HEK293T (cell line): Measurements from ENCODE around the gene RAB6A.
"Not testable (repeated sequence)": the region's sequence is repeated elsewhere in the genome, so short reads cannot be mapped to it uniquely, and the experiment has no call there.

Experiments
- CTCF ChIA-PET: fragments of 350-600 bp; formaldehyde crosslinking; extraction: SDS; loops from one replicate; lab custom pipeline; 2021; ENCODE audit warnings: antibody characterized with exemption, inconsistent platforms; lab: Yijun Ruan, JAX
- POLR2A ChIA-PET: fragments of 350-600 bp; formaldehyde crosslinking; extraction: SDS; loops from one replicate; lab custom pipeline; 2020; ENCODE audit warnings: antibody characterized with exemption, inconsistent platforms; lab: Yijun Ruan, JAX
- DNase-seq: peaks from one replicate; pipeline ENCODE4 v3.0.0; 2012; ENCODE audit warnings: mixed read lengths; ENCODE audit errors: extremely low spot score
- ARNT ChIP-seq: fragments of 450-650 bp; IDR thresholded peaks from 2 replicates; pipeline ENCODE4 v1.6.1; 2017; ENCODE audit warnings: mild to moderate bottlenecking
- BHLHE40 ChIP-seq: fragments of 450-650 bp; IDR thresholded peaks from 2 replicates; pipeline ENCODE4 v1.6.1; 2016; ENCODE audit warnings: mild to moderate bottlenecking, moderate library complexity, borderline replicate concordance
- CTBP1 ChIP-seq: fragments of 450-650 bp; IDR thresholded peaks from 2 replicates; pipeline ENCODE4 v1.6.1; 2016; ENCODE audit warnings: borderline replicate concordance
- ELF4 ChIP-seq: fragments of 450-650 bp; IDR thresholded peaks from 2 replicates; pipeline ENCODE4 v1.6.1; 2017; ENCODE audit warnings: antibody characterized with exemption
- FOXA1 ChIP-seq: fragments of 450-650 bp; IDR thresholded peaks from 2 replicates; pipeline ENCODE4 v1.6.1; 2016; ENCODE audit warnings: mild to moderate bottlenecking
- FOXK2 ChIP-seq: fragments of 450-650 bp; IDR thresholded peaks from 2 replicates; pipeline ENCODE4 v1.6.1; 2016; ENCODE audit warnings: mild to moderate bottlenecking
- FOXM1 ChIP-seq: fragments of 450-650 bp; IDR thresholded peaks from 2 replicates; pipeline ENCODE4 v1.6.1; 2017; ENCODE audit warnings: mild to moderate bottlenecking, borderline replicate concordance
- HDGF ChIP-seq: fragments of 450-650 bp; IDR thresholded peaks from 2 replicates; pipeline ENCODE4 v1.6.1; 2017; ENCODE audit warnings: antibody characterized with exemption, borderline replicate concordance
- L3MBTL2 ChIP-seq: fragments of 450-650 bp; conservative IDR thresholded peaks from 2 replicates; pipeline ENCODE4 v1.6.1; 2016; ENCODE audit warnings: mild to moderate bottlenecking
- LEF1 ChIP-seq: fragments of 450-650 bp; IDR thresholded peaks from 2 replicates; pipeline ENCODE4 v1.6.1; 2017; ENCODE audit warnings: mild to moderate bottlenecking, borderline replicate concordance
- NFRKB ChIP-seq: fragments of 450-650 bp; IDR thresholded peaks from 2 replicates; pipeline ENCODE4 v1.6.1; 2016; ENCODE audit warnings: mild to moderate bottlenecking, moderate library complexity
- SP1 ChIP-seq: fragments of 450-650 bp; IDR thresholded peaks from 2 replicates; pipeline ENCODE4 v1.6.1; 2017
- SUZ12 ChIP-seq: fragments of 450-650 bp; IDR thresholded peaks from 2 replicates; pipeline ENCODE4 v1.6.1; 2016; ENCODE audit warnings: mild to moderate bottlenecking
- TARDBP ChIP-seq: fragments of 450-650 bp; IDR thresholded peaks from 2 replicates; pipeline ENCODE4 v1.6.1; 2016
- ZNF384 ChIP-seq: fragments of 450-650 bp; IDR thresholded peaks from 2 replicates; pipeline ENCODE4 v1.6.1; 2016
- TF ChIP-seq, protein P1 (sequence below): fragments of 450-650 bp; IDR thresholded peaks from 2 replicates; pipeline ENCODE4 v1.6.1; 2016

The RAB6A gene

GRCh38 chr11:73693899-73694525 is 66.9 kb downstream of the RAB6A start:
- ChIA-PET POLR2A (interaction anchor here (1.3 kb wide), 1 partner anchor 94 kb away, joined by 3 read pairs; the partner anchor contains the start of gene MRPL48), CTCF (no interaction called here)
- TF ChIP-seq TARDBP, result no peak
- TF ChIP-seq ARNT, result no peak
- TF ChIP-seq BHLHE40, result no peak
- no peak for TF ChIP-seq ELF4
- TF ChIP-seq FOXK2, result no peak
- TF ChIP-seq NFRKB, result no peak
- TF ChIP-seq SUZ12, result no peak
- TF ChIP-seq SP1, result no peak
- no peak for DNase-seq

DNA sequence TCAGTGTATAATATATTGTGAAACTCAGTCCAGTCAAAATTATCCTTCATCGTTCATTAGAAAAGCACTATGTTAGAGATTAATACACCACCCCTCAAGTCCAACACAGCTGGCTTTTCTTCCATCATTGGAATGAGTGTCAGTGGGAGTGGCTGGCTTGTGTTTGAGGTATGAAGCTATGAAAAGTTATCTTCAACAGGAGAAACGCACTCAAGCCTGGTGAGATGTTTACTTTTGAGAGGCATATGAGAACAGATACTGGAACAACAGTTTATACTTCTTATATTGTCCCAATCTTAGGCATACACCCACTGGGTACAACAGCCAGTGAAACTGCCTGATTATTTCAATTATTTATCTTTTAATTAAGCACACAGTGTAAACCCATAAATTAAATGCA is 80.2 kb downstream of the RAB6A start:
- no peak for TF ChIP-seq SUZ12
- TF ChIP-seq FOXM1, result no peak
- TF ChIP-seq CTBP1, result no peak
- TF ChIP-seq ZNF384, result no peak
- no peak for TF ChIP-seq TARDBP
- TF ChIP-seq, protein P1, sequence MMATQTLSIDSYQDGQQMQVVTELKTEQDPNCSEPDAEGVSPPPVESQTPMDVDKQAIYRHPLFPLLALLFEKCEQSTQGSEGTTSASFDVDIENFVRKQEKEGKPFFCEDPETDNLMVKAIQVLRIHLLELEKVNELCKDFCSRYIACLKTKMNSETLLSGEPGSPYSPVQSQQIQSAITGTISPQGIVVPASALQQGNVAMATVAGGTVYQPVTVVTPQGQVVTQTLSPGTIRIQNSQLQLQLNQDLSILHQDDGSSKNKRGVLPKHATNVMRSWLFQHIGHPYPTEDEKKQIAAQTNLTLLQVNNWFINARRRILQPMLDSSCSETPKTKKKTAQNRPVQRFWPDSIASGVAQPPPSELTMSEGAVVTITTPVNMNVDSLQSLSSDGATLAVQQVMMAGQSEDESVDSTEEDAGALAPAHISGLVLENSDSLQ, result no peak
- TF ChIP-seq ELF4, result no peak
- no peak for TF ChIP-seq NFRKB
- no peak for TF ChIP-seq ARNT
- TF ChIP-seq FOXK2, result no peak
- no peak for TF ChIP-seq L3MBTL2
- no peak for TF ChIP-seq BHLHE40
- TF ChIP-seq HDGF, result no peak
- no peak for TF ChIP-seq SP1
- no peak for TF ChIP-seq FOXA1
- ChIA-PET CTCF (no interaction called here), POLR2A (interaction anchor here (1.0 kb wide), 1 partner anchor 80 kb away, joined by 3 read pairs; the partner anchor contains the start of gene RAB6A)
- no peak for DNase-seq

GRCh38 chr11:73676552-73676951 is 84.3 kb downstream of the RAB6A start:
- DNase-seq, POLR2A ChIA-PET, CTCF ChIA-PET: not testable (repeated sequence)

GRCh38 chr11:73671701-73672100 is 89.2 kb downstream of the RAB6A start:
- TF ChIP-seq LEF1 (no peak), ARNT (no peak), SP1 (no peak), ELF4 (no peak), BHLHE40 (no peak), ZNF384 (no peak), FOXK2 (no peak), SUZ12 (no peak), FOXA1 (no peak), HDGF (no peak), L3MBTL2 (no peak), FOXM1 (no peak), CTBP1 (no peak), TARDBP (no peak), NFRKB (no peak)
- TF ChIP-seq, protein P1, result no peak
- CTCF ChIA-PET, result interaction anchor here (1.5 kb wide), 1 partner anchor 11 kb away, joined by 3 read pairs; no protein-coding TSS in a partner anchor
- no peak for DNase-seq
- POLR2A ChIA-PET, result interaction anchor here (1.3 kb wide), 1 partner anchor 108 kb away, joined by 3 read pairs; no protein-coding TSS in a partner anchor

- CTCF ChIA-PET, result no interaction called here
- no peak for TF ChIP-seq HDGF
- TF ChIP-seq CTBP1, result no peak
- no peak for TF ChIP-seq ARNT
- TF ChIP-seq TARDBP, result no peak
- POLR2A ChIA-PET, result interaction anchor here (1.3 kb wide), 1 partner anchor 109 kb away, joined by 3 read pairs; no protein-coding TSS in a partner anchor
- no peak for DNase-seq
Observed at GRCh38 chr11:73670808-73671207, 90.1 kb downstream of the RAB6A start.

- DNase-seq, result no peak
- CTCF ChIA-PET, result no interaction called here
- TF ChIP-seq FOXM1 (no peak), L3MBTL2 (no peak), FOXK2 (no peak), LEF1 (no peak), ARNT (no peak), ZNF384 (no peak), CTBP1 (no peak), ELF4 (no peak), FOXA1 (no peak), HDGF (no peak), BHLHE40 (no peak), SUZ12 (no peak), TARDBP (no peak), SP1 (no peak)
- TF ChIP-seq, protein P1, result no peak
Observed at GRCh38 chr11:73667891-73668290, 93.0 kb downstream of the RAB6A start.

More at GRCh38 chr11:73667891-73668290, 93.0 kb downstream of the RAB6A start:
- POLR2A ChIA-PET, result no interaction called here
